Endothelial cell of umbilical vein (primary cell): ENCODE results near the gene PRPF8. TPM values are rescaled to one million over a fixed set of nuclear protein-coding genes. Genes with fewer than 3 reads are reported as not detected.

Source experiments
- BruUV-seq: library from RNA; stranded (reverse); fragments of 400-500 nt; replicated peaks from 2 replicates; lab custom pipeline; 2021; lab: Mats Ljungman, UMichigan
- CTCF ChIA-PET: fragments of 300-600, 350-600 bp; sonication (Branson Sonifier 250); formaldehyde crosslinking; loops from one replicate; lab custom pipeline; 2021; ENCODE audit warnings: antibody characterized with exemption, inconsistent platforms; lab: Charles Lee
- POLR2A ChIA-PET: fragments of 300-600, 350-600 bp; sonication (Branson Sonifier 250); formaldehyde crosslinking; loops from one replicate; lab custom pipeline; 2021; ENCODE audit warnings: antibody characterized with exemption, inconsistent platforms; lab: Charles Lee
- DNase-seq: peaks from one replicate; pipeline ENCODE4 v3.0.0-alpha.2; 2011; ENCODE audit warnings: low read depth, low spot score
- FAIRE-seq: peaks from 2 replicates; lab custom pipeline; 2011; peaks lifted over from hg19 to GRCh38; lab: Jason Lieb, UNC
- H2AFZ ChIP-seq: 2 replicates; pipeline ENCODE4 v1.6.0; 2012; ENCODE audit warnings: low read depth, low read length, control low read depth, inconsistent platforms
- H3K27ac ChIP-seq: 2 replicates; pipeline ENCODE4 v1.5.1; 2011; ENCODE audit warnings: low read depth, mild to moderate bottlenecking, control low read depth, low read length, moderate library complexity; ENCODE audit not compliant: insufficient read depth
- H3K27me3 ChIP-seq, 2 experiments: 2 replicates each; pipeline versions ENCODE4 v1.6.0 to v1.6.1; 2011; ENCODE audit warnings: low read length in 2 of 2, mixed read lengths in 1 of 2; ENCODE audit not compliant: control insufficient read depth in 2 of 2, insufficient read depth in 2 of 2
- H3K36me3 ChIP-seq, 2 experiments: 2 replicates in 1 of 2; 3 replicates in 1 of 2; pipeline ENCODE4 v1.5.1; 2011; ENCODE audit warnings: low read length in 2 of 2, mild to moderate bottlenecking in 1 of 2, moderate library complexity in 1 of 2; ENCODE audit not compliant: control insufficient read depth in 2 of 2, insufficient read depth in 2 of 2; ENCODE audit errors: extremely low read depth in 1 of 2
- H3K4me1 ChIP-seq: 3 replicates; pipeline ENCODE4 v1.5.1; 2011; ENCODE audit warnings: mild to moderate bottlenecking, low read length; ENCODE audit not compliant: control insufficient read depth, insufficient read depth; ENCODE audit errors: extremely low read depth
- H3K4me2 ChIP-seq: 2 replicates; pipeline ENCODE4 v1.6.1; 2011; ENCODE audit warnings: low read length, control low read depth, mixed read lengths; ENCODE audit not compliant: insufficient read depth
- H3K4me3 ChIP-seq, 3 experiments: fragments of 200-600 bp in 1 of 3; sonication (generic), shearing (Covaris generic) in 1 of 3; replicated peaks in 1 of 3; 2 replicates each; pipeline ENCODE4 v1.5.1; 2011 to 2016; ENCODE audit warnings: control low read depth in 3 of 3, low read length in 3 of 3, mild to moderate bottlenecking in 2 of 3, inconsistent platforms in 1 of 3, low read depth in 1 of 3, moderate library complexity in 1 of 3; ENCODE audit not compliant: insufficient read depth in 1 of 3
- H3K79me2 ChIP-seq: 2 replicates; pipeline ENCODE4 v1.6.0; 2012; ENCODE audit warnings: low read length, inconsistent platforms; ENCODE audit not compliant: control insufficient read depth, insufficient read depth
- H3K9ac ChIP-seq: replicated peaks from 2 replicates; pipeline ENCODE3; 2011; ENCODE audit warnings: low read length, control low read depth; ENCODE audit not compliant: insufficient read depth; ENCODE audit errors: extremely low read depth
- H3K9me1 ChIP-seq: replicated peaks from 3 replicates; pipeline ENCODE4 v1.6.0; 2011; ENCODE audit warnings: mild to moderate bottlenecking, low read length; ENCODE audit not compliant: control insufficient read depth, insufficient read depth; ENCODE audit errors: extremely low read depth
- H3K9me3 ChIP-seq: replicated peaks from 2 replicates; pipeline ENCODE4 v1.5.1; 2012; ENCODE audit warnings: low read length, inconsistent platforms; ENCODE audit not compliant: control insufficient read depth, insufficient read depth
- H4K20me1 ChIP-seq: replicated peaks from 2 replicates; pipeline ENCODE3; 2011; ENCODE audit warnings: mild to moderate bottlenecking, low read length; ENCODE audit not compliant: control insufficient read depth, insufficient read depth; ENCODE audit errors: extremely low read depth
- EZH2 ChIP-seq: IDR thresholded peaks from 2 replicates; pipeline ENCODE4 v1.6.1; 2012; ENCODE audit warnings: borderline replicate concordance, low read depth, mild to moderate bottlenecking, moderate library complexity, low read length, inconsistent platforms; ENCODE audit not compliant: severe bottlenecking
- FOS ChIP-seq: IDR thresholded peaks from 2 replicates; pipeline ENCODE4 v1.6.1; 2011; ENCODE audit warnings: mild to moderate bottlenecking, low read length, moderate library complexity, borderline replicate concordance; ENCODE audit not compliant: insufficient read depth
- GATA2 ChIP-seq: IDR thresholded peaks from 2 replicates; pipeline ENCODE4 v1.7.0; 2011; ENCODE audit warnings: low read depth, mild to moderate bottlenecking, moderate library complexity, mixed read lengths, low read length; ENCODE audit not compliant: insufficient read length, insufficient read depth
- JUN ChIP-seq: IDR thresholded peaks from 2 replicates; pipeline ENCODE4 v1.6.1; 2011; ENCODE audit warnings: borderline replicate concordance, low read depth; ENCODE audit not compliant: insufficient read length, insufficient read depth
- MYC ChIP-seq: IDR thresholded peaks from one replicate; pipeline ENCODE4 v1.6.1; 2011; ENCODE audit warnings: mild to moderate bottlenecking, low read depth, low read length
- POLR2A ChIP-seq: IDR thresholded peaks from 2 replicates; pipeline ENCODE4 v1.6.1; 2012; ENCODE audit warnings: low read depth, mild to moderate bottlenecking, control low read depth, low read length
- POLR2AphosphoS5 ChIP-seq: IDR thresholded peaks from 2 replicates; pipeline ENCODE4 v1.6.1; 2012; ENCODE audit warnings: low read depth, mild to moderate bottlenecking, control low read depth, low read length, moderate library complexity; ENCODE audit not compliant: insufficient read depth
- dilution Hi-C: fragments of 300-500 bp; cut with MboI; formaldehyde crosslinking; loops from one replicate; pipeline ENCODE4 v1.15.0; 2019; ENCODE audit warnings: low sequenced_read_pairs; ENCODE audit not compliant: extremely low pct_ligation_motif_present
- intact Hi-C: fragments of 100-400 bp; cut with micrococcal nuclease; formaldehyde crosslinking; loops from one replicate; pipeline ENCODE4 v1.10.0; 2022
- polyA plus RNA-seq, 4 experiments: library from polyadenylated mRNA; depleted of rRNA in 3 of 4; stranded (reverse) in 3 of 4; unstranded in 1 of 4; fragments of >200 nt; gene quantifications; 2 replicates each; pipeline versions ENCODE4 v1.2.1 to v1.2.3, GENCODE V29; 2011 to 2012; ENCODE audit warnings: missing spikeins in 1 of 4
- total RNA-seq: library from RNA; stranded (reverse); gene quantifications from 2 replicates; pipeline ENCODE4 v1.2.3, GENCODE V29; 2021
- TF ChIP-seq, protein P1 (sequence below), 2 donors: IDR thresholded peaks; 1 replicate in 1 of 2; 2 replicates in 1 of 2; pipeline ENCODE4 v1.5.1; 2011; ENCODE audit warnings: low read length in 2 of 2, mild to moderate bottlenecking in 2 of 2, moderate library complexity in 2 of 2, control low read depth in 1 of 2, inconsistent platforms in 1 of 2, low read depth in 1 of 2; ENCODE audit not compliant: insufficient read depth in 1 of 2; ENCODE audit errors: extremely low read depth in 1 of 2
- TF ChIP-seq, protein P2 (sequence below): IDR thresholded peaks from 2 replicates; pipeline ENCODE4 v1.6.1; 2011; ENCODE audit not compliant: insufficient read depth, insufficient read length

Gene PRPF8
- total and polyA plus RNA-seq, 2 donors (not counting 3 experiments of a cell fraction or from before 2014, with no cell fraction given) = 215 to 301 TPM

DNA sequence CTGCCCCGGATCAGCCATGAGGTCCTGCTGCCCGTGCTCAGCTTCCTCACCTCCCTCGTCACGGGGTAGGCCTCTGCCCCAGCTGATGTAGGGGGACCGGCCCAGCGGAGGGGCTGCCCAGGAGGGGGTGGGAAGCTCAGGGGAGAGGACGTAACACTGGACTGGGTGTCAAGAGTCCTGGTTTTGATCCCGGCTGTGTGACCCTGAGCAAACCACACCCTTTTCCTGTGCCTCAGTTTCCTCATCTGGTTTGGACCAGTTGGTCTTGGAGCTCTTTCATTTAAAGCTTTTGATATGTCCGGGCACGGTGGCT is 46.5 kb upstream of the PRPF8 start:
- no peaks in the 10 kb centered on the region for H3K9me1 ChIP-seq
- H3K4me2 ChIP-seq = no peak overlapping the region
- intact Hi-C loops (no loop called here), dilution Hi-C loops (no loop called here)
- H2AFZ ChIP-seq = no peak overlapping the region
- no peak overlapping the region for H3K4me3 ChIP-seq
- H3K9ac ChIP-seq = no peak overlapping the region
- no peak overlapping the region for H3K27ac ChIP-seq
- DNase-seq = no peak
- no peaks in the 10 kb centered on the region for H3K9me3 ChIP-seq
- peaks cover 2% of the 10 kb centered on the region for H3K79me2 ChIP-seq
- no peaks in the 10 kb centered on the region for H3K27me3 ChIP-seq
- TF ChIP-seq, protein P1, sequence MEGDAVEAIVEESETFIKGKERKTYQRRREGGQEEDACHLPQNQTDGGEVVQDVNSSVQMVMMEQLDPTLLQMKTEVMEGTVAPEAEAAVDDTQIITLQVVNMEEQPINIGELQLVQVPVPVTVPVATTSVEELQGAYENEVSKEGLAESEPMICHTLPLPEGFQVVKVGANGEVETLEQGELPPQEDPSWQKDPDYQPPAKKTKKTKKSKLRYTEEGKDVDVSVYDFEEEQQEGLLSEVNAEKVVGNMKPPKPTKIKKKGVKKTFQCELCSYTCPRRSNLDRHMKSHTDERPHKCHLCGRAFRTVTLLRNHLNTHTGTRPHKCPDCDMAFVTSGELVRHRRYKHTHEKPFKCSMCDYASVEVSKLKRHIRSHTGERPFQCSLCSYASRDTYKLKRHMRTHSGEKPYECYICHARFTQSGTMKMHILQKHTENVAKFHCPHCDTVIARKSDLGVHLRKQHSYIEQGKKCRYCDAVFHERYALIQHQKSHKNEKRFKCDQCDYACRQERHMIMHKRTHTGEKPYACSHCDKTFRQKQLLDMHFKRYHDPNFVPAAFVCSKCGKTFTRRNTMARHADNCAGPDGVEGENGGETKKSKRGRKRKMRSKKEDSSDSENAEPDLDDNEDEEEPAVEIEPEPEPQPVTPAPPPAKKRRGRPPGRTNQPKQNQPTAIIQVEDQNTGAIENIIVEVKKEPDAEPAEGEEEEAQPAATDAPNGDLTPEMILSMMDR (IDR thresholded peaks at IDR 0.05; ENCODE audit: extremely low read depth in 1 of 2, insufficient read depth in 1 of 2, low read depth in 1 of 2, low read length in 2 of 2) = no peak
- TF ChIP-seq EZH2 (no peak), POLR2A (no peak), FOS (no peak), MYC (no peak), JUN (no peak), GATA2 (no peak), POLR2AphosphoS5 (no peak)
- TF ChIP-seq, protein P2, sequence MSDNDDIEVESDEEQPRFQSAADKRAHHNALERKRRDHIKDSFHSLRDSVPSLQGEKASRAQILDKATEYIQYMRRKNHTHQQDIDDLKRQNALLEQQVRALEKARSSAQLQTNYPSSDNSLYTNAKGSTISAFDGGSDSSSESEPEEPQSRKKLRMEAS = no peak
- no peaks in the 10 kb centered on the region for H3K4me1 ChIP-seq
- CTCF ChIA-PET = interaction anchor here (2.6 kb wide), 1 partner anchor 53 kb away, joined by 9 read pairs; no protein-coding TSS in a partner anchor
- POLR2A ChIA-PET = no interaction called here
- FAIRE-seq = no peak
- H3K36me3 ChIP-seq = peaks cover 0 to 3% of the 10 kb centered on the region in 2 experiments
- H4K20me1 ChIP-seq = no peaks in the 10 kb centered on the region
- BruUV-seq = no TSS peak
